Measurements from ENCODE around the gene GNA15. TPM values are rescaled to one million over a fixed set of nuclear protein-coding genes. Genes with fewer than 3 reads are reported as not detected.

The GNA15 gene
- total RNA-seq, 2 experiments from 2014 or later = 22.8 to 23.6 TPM

GRCh38 chr19:3213159-3213558 lies 77.3 kb downstream of the GNA15 start:
- H3K9me3 Mint-ChIP-seq = no peaks in the 10 kb centered on the region
- no peak overlapping the region for H3K4me3 Mint-ChIP-seq
- CTCF ChIA-PET = interaction anchor here (0.6 kb wide), 1 partner anchor 30 kb away, joined by 3 read pairs; no protein-coding TSS in a partner anchor
- peaks cover 5% of the 10 kb centered on the region for H3K4me1 Mint-ChIP-seq
- POLR2A ChIA-PET = no interaction called here
- H3K36me3 Mint-ChIP-seq (ENCODE audit: low read depth) = no peaks in the 10 kb centered on the region
- H3K27ac Mint-ChIP-seq = no peak overlapping the region
- H3K27me3 Mint-ChIP-seq = no peaks in the 10 kb centered on the region
- DNase-seq = no peak

Other genes with a start within 250 kb of the GNA15 start
- gene ZNF57, start 235.1 kb upstream of the GNA15 start, total RNA-seq = 1 to 10 TPM; 4.4 to 4.9 TPM
- 1 to 10 TPM; 4.6 to 5.6 TPM for gene ZNF77, start 191.1 kb upstream of the GNA15 start, total RNA-seq
- 1 to 10 TPM; 1.2 to 1.6 TPM for gene TLE6, start 158.5 kb upstream of the GNA15 start, total RNA-seq
- under 1 TPM; 0.99 to 1.00 TPM for gene TLE2, start 106.8 kb upstream of the GNA15 start, total RNA-seq
- gene TLE5, start 73.5 kb upstream of the GNA15 start, total RNA-seq = 100 to 1,000 TPM; 837 to 960 TPM
- under 1 TPM; 0.79 to 0.87 TPM for gene GNA11, start 41.7 kb upstream of the GNA15 start, total RNA-seq
- 100 to 1,000 TPM; 162 to 209 TPM for gene S1PR4, start 42.7 kb downstream of the GNA15 start, total RNA-seq
- gene NCLN, start 49.9 kb downstream of the GNA15 start, total RNA-seq = 10 to 100 TPM; 52.1 to 56.0 TPM
- under 1 TPM; 0.06 to 0.20 TPM for gene CELF5, start 88.6 kb downstream of the GNA15 start, total RNA-seq
- 10 to 100 TPM; 14.2 TPM for gene NFIC, start 230.6 kb downstream of the GNA15 start, total RNA-seq